H1 (cell line): ENCODE data around the gene NHSL2. TPM values are rescaled to one million over a fixed set of nuclear protein-coding genes. Genes with fewer than 3 reads are reported as not detected.

Experiments used
- CTCF ChIA-PET: fragments of 300-600 bp; sonication (Branson Sonifier 250); formaldehyde crosslinking; loops from one replicate; lab custom pipeline; 2021; ENCODE audit not compliant: partially characterized antibody; lab: Charles Lee
- POLR2A ChIA-PET: fragments of 300-600 bp; sonication (Branson Sonifier 250); formaldehyde crosslinking; loops from one replicate; lab custom pipeline; 2021; ENCODE audit warnings: inconsistent platforms; ENCODE audit not compliant: partially characterized antibody; lab: Charles Lee
- DNase-seq, 2 experiments: peaks; one replicate each; pipeline versions ENCODE4 v3.0.0 to v3.0.0-alpha.2; 2010 to 2022; ENCODE audit warnings: low spot score in 2 of 2, low read depth in 1 of 2, mixed read lengths in 1 of 2
- FAIRE-seq: peaks from 2 replicates; lab custom pipeline; 2011; peaks lifted over from hg19 to GRCh38; lab: Jason Lieb, UNC
- H2AFZ ChIP-seq: 2 replicates; pipeline ENCODE4 v1.8.1; 2012; ENCODE audit warnings: low read length, inconsistent platforms
- H2AK5ac ChIP-seq: 2 replicates; pipeline ENCODE4 v1.6.1; 2013; ENCODE audit warnings: low read depth, low read length
- H2BK120ac ChIP-seq: replicated peaks from 2 replicates; pipeline ENCODE3; 2013; ENCODE audit warnings: low read depth, low read length, inconsistent platforms
- H2BK12ac ChIP-seq: 2 replicates; pipeline ENCODE4 v1.6.1; 2013; ENCODE audit warnings: low read depth, low read length
- H2BK15ac ChIP-seq: 2 replicates; pipeline ENCODE4 v1.6.1; 2013; ENCODE audit warnings: low read length
- H2BK20ac ChIP-seq: 2 replicates; pipeline ENCODE4 v1.6.1; 2013; ENCODE audit warnings: low read length
- H2BK5ac ChIP-seq: 2 replicates; pipeline ENCODE4 v1.6.1; 2013; ENCODE audit warnings: low read depth, low read length
- H3K14ac ChIP-seq: 2 replicates; pipeline ENCODE4 v1.6.1; 2013; ENCODE audit warnings: inconsistent platforms; ENCODE audit not compliant: insufficient read length
- H3K18ac ChIP-seq: 2 replicates; pipeline ENCODE4 v1.6.1; 2013; ENCODE audit warnings: low read length; ENCODE audit errors: extremely low read depth
- H3K23ac ChIP-seq: 2 replicates; pipeline ENCODE4 v1.6.1; 2013; ENCODE audit warnings: inconsistent platforms; ENCODE audit not compliant: insufficient read length
- H3K23me2 ChIP-seq: 2 replicates; pipeline ENCODE4 v1.6.1; 2013; ENCODE audit warnings: low read depth, low read length
- H3K27ac ChIP-seq: 2 replicates; pipeline ENCODE4 v1.6.1; 2011; ENCODE audit warnings: low read depth, low read length, inconsistent platforms
- H3K27me3 ChIP-seq, 4 experiments: replicated peaks in 1 of 4; 1 replicate in 1 of 4; 2 replicates in 3 of 4; pipeline versions ENCODE4 v1.6.1 to v1.8.1; 2011 to 2013; ENCODE audit warnings: low read length in 3 of 4, mild to moderate bottlenecking in 3 of 4, inconsistent platforms in 2 of 4, mixed read lengths in 2 of 4, moderate library complexity in 1 of 4; ENCODE audit not compliant: control insufficient read depth in 3 of 4, insufficient read depth in 3 of 4; ENCODE audit errors: extremely low read depth in 1 of 4
- H3K36me3 ChIP-seq, 4 experiments: 2 replicates each; pipeline versions ENCODE4 v1.6.1 to v1.8.1; 2011 to 2013; ENCODE audit warnings: mild to moderate bottlenecking in 4 of 4, low read length in 3 of 4, moderate library complexity in 2 of 4, control low read depth in 1 of 4, inconsistent platforms in 1 of 4; ENCODE audit not compliant: insufficient read depth in 4 of 4, control insufficient read depth in 2 of 4
- H3K4ac ChIP-seq: replicated peaks from 2 replicates; pipeline ENCODE3; 2013; ENCODE audit warnings: low read length, low read depth, mixed read lengths, inconsistent platforms; ENCODE audit not compliant: insufficient read length
- H3K4me1 ChIP-seq, 4 experiments: replicated peaks in 1 of 4; 1 replicate in 1 of 4; 2 replicates in 3 of 4; pipeline versions ENCODE4 v1.6.1 to v1.8.1; 2011 to 2013; ENCODE audit warnings: low read length in 3 of 4, inconsistent platforms in 2 of 4, mixed read lengths in 1 of 4; ENCODE audit not compliant: insufficient read depth in 4 of 4, control insufficient read depth in 3 of 4
- H3K4me2 ChIP-seq, 2 experiments: 2 replicates each; pipeline versions ENCODE4 v1.6.1 to v1.8.1; 2011 to 2013; ENCODE audit warnings: low read depth in 2 of 2, low read length in 2 of 2, control low read depth in 1 of 2, inconsistent platforms in 1 of 2, mild to moderate bottlenecking in 1 of 2; ENCODE audit not compliant: insufficient read depth in 1 of 2
- H3K4me3 ChIP-seq, 4 experiments: fragments of 200-600, 300-600 bp in 1 of 4; sonication (generic), shearing (Covaris generic), sonication (Bioruptor Twin) in 1 of 4; 2 replicates each; pipeline versions ENCODE4 v1.5.1 to v1.8.1; 2011 to 2016; ENCODE audit warnings: low read length in 4 of 4, low read depth in 3 of 4, control low read depth in 2 of 4, inconsistent platforms in 2 of 4, mild to moderate bottlenecking in 2 of 4, mixed read lengths in 1 of 4, moderate library complexity in 1 of 4; ENCODE audit not compliant: insufficient read depth in 2 of 4; ENCODE audit errors: extremely low read depth in 1 of 4
- H3K56ac ChIP-seq: replicated peaks from 2 replicates; pipeline ENCODE3; 2013; ENCODE audit warnings: low read depth, mild to moderate bottlenecking, mixed read lengths, low read length, inconsistent platforms; ENCODE audit not compliant: insufficient read length
- H3K79me1 ChIP-seq: 2 replicates; pipeline ENCODE4 v1.6.1; 2013; ENCODE audit warnings: low read depth, low read length, control low read depth
- H3K79me2 ChIP-seq, 2 experiments: 2 replicates each; pipeline versions ENCODE4 v1.6.1 to v1.8.1; 2012 to 2013; ENCODE audit warnings: low read length in 2 of 2, mild to moderate bottlenecking in 2 of 2, inconsistent platforms in 1 of 2; ENCODE audit not compliant: insufficient read depth in 2 of 2, control insufficient read depth in 1 of 2
- H3K9ac ChIP-seq, 4 experiments: replicated peaks in 1 of 4; 1 replicate in 1 of 4; 2 replicates in 3 of 4; pipeline versions ENCODE4 v1.6.1 to v1.8.1; 2011 to 2013; ENCODE audit warnings: low read depth in 3 of 4, low read length in 3 of 4, control low read depth in 2 of 4, mild to moderate bottlenecking in 2 of 4, moderate library complexity in 2 of 4, inconsistent platforms in 1 of 4; ENCODE audit errors: extremely low read depth in 1 of 4
- H3K9me3 ChIP-seq, 2 experiments: 2 replicates each; pipeline versions ENCODE4 v1.6.1 to v1.8.1; 2012 to 2013; ENCODE audit warnings: mild to moderate bottlenecking in 2 of 2, moderate library complexity in 2 of 2, control low read depth in 1 of 2, inconsistent platforms in 1 of 2, low read depth in 1 of 2, low read length in 1 of 2, mixed read lengths in 1 of 2; ENCODE audit not compliant: insufficient read depth in 2 of 2
- H4K20me1 ChIP-seq, 2 experiments: replicated peaks in 1 of 2; 2 replicates each; pipeline versions ENCODE3 to v1.8.1; 2011 to 2013; ENCODE audit warnings: inconsistent platforms in 2 of 2, low read length in 2 of 2, mild to moderate bottlenecking in 1 of 2; ENCODE audit not compliant: insufficient read depth in 2 of 2, control insufficient read depth in 1 of 2
- H4K5ac ChIP-seq: 2 replicates; pipeline ENCODE4 v1.6.1; 2013; ENCODE audit warnings: low read length, low read depth, mixed read lengths, inconsistent platforms; ENCODE audit not compliant: insufficient read length
- H4K8ac ChIP-seq: 2 replicates; pipeline ENCODE4 v1.8.0; 2013; ENCODE audit warnings: mild to moderate bottlenecking, moderate library complexity, low read length, inconsistent platforms; ENCODE audit not compliant: insufficient read depth; ENCODE audit errors: extremely low read depth
- H4K91ac ChIP-seq: replicated peaks from 2 replicates; pipeline ENCODE3; 2013; ENCODE audit warnings: low read length, mixed read lengths, inconsistent platforms; ENCODE audit not compliant: insufficient read length
- BRCA1 ChIP-seq: IDR thresholded peaks from 2 replicates; pipeline ENCODE4 v1.6.1; 2012; ENCODE audit warnings: low read depth, low read length, improper control_type of control experiment
- EZH2 ChIP-seq: fragments of 200-600 bp; sonication (generic); IDR thresholded peaks from 2 replicates; pipeline ENCODE4 v1.7.1; 2012; ENCODE audit warnings: low read depth, mild to moderate bottlenecking, moderate library complexity, low read length, inconsistent platforms; ENCODE audit not compliant: severe bottlenecking
- KDM1A ChIP-seq: fragments of 200-600, 300-600 bp; sonication (generic); IDR thresholded peaks from 2 replicates; pipeline ENCODE4 v1.7.1; 2016; ENCODE audit warnings: mild to moderate bottlenecking, low read length, borderline replicate concordance
- MAFK ChIP-seq: IDR thresholded peaks from 2 replicates; pipeline ENCODE4 v1.6.1; 2012; ENCODE audit warnings: low read depth, mild to moderate bottlenecking, improper control_type of control experiment, low read length
- POLR2AphosphoS5 ChIP-seq: IDR thresholded peaks from 2 replicates; pipeline ENCODE4 v1.6.1; 2011; ENCODE audit warnings: low read depth, low read length
- RXRA ChIP-seq: IDR thresholded peaks from 2 replicates; pipeline ENCODE4 v1.6.1; 2011; ENCODE audit warnings: low read depth, mild to moderate bottlenecking, low read length, moderate library complexity; ENCODE audit not compliant: insufficient read depth
- SP2 ChIP-seq: IDR thresholded peaks from 2 replicates; pipeline ENCODE4 v1.6.1; 2012; ENCODE audit warnings: mild to moderate bottlenecking, low read length, inconsistent platforms
- WGBS, 2 experiments: shearing (Covaris generic) in 1 of 2; methylation state at CpG; one replicate each; pipeline versions ENCODE4 v1.1.6 to v1.1.7; 2013 to 2015; ENCODE audit warnings: low lambda C conversion rate in 2 of 2, mixed read lengths in 2 of 2, inconsistent platforms in 1 of 2, low coverage in 1 of 2, missing lambda C conversion rate in 1 of 2; ENCODE audit not compliant: insufficient replicate concordance in 2 of 2, insufficient coverage in 1 of 2, insufficient read length in 1 of 2; ENCODE audit errors: extremely low coverage in 1 of 2, missing lambda C conversion rate in 1 of 2; 5-methylcytosine and 5-hydroxymethylcytosine counted together
- polyA plus RNA-seq, 7 experiments: library from polyadenylated mRNA; depleted of rRNA in 3 of 7; stranded (reverse) in 5 of 7; unstranded in 2 of 7; fragments of >200 nt in 5 of 7; fragments of 200-250 nt in 2 of 7; gene quantifications; 1 replicate in 5 of 7; 2 replicates in 1 of 7; 4 replicates in 1 of 7; pipeline versions ENCODE4 v1.2.1 to v1.2.3, GENCODE V29; 2011 to 2013; ENCODE audit warnings: missing spikeins in 2 of 7, mixed read lengths in 2 of 7
- total RNA-seq: library from RNA; stranded (reverse); fragmentation: NEBNext Ultra II Directional; extraction: Animal tissue kit (Norgen Biotek cat#: 25700); gene quantifications from 2 replicates; pipeline ENCODE4 v1.2.1, GENCODE V29; 2021
- TF ChIP-seq, protein P1 (sequence below): IDR thresholded peaks from 2 replicates; pipeline ENCODE4 v1.6.1; 2012; ENCODE audit warnings: inconsistent platforms
- TF ChIP-seq, protein P2 (sequence below), 3 experiments: IDR thresholded peaks; 1 replicate in 2 of 3; 2 replicates in 1 of 3; pipeline versions ENCODE4 v1.5.1 to v1.6.1; 2011; ENCODE audit warnings: low read length in 3 of 3, mild to moderate bottlenecking in 3 of 3, inconsistent platforms in 2 of 3, low read depth in 1 of 3, moderate library complexity in 1 of 3; ENCODE audit not compliant: insufficient read depth in 1 of 3; ENCODE audit errors: control extremely low read depth in 1 of 3

NHSL2 gene
- total and polyA plus RNA-seq, 2 of the 8 experiments (the other 6 are each of a cell fraction or from before 2014, with no cell fraction given), result 3.7 to 7.2 TPM

DNA sequence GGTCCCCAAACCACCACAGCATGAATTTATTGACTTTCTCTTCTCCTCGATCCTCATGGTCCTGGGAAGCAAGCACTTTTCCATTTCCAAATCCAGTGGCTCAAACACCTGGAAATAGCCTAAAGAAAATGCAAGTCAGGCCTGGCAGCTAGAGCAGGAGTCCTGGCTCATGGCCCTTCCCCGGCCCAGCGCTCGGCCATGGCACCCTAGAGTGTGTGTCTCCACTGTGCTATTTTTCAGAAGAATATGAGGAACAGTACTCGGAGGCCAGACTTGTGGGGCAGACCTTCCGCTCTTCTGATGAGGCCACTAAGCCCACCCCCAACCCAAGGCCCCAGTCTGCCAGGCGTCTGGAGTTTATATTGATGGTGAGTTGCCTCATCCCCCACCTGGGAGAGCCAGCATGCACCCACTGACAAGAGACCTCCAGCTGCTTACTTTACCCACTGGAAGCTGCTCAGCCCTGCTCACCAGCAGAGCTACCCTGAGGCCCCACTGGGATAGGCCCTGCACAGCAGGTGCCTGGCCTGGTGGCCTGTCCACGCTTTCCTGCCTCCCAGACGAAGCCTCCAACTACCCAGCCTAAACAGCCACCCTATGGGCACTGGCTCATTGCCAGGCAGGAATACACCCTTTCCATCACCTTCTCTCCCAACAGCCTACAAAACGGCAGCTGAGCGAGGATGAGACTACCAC, 223.4 kb downstream of the NHSL2 start:
- Histone ChIP-seq H3K4me2 (no peak overlapping the region), H3K14ac (no peak overlapping the region), H3K4ac (no peak overlapping the region), H4K91ac (no peak overlapping the region), H3K4me3 (no peak overlapping the region), H3K27ac (no peak overlapping the region), H4K20me1 (peaks cover 3 to 10% of the 10 kb centered on the region in 2 experiments), H3K79me2 (no peaks in the 10 kb centered on the region), H3K79me1 (no peaks in the 10 kb centered on the region), H2BK15ac (no peak overlapping the region), H3K23ac (no peak overlapping the region), H3K36me3 (no peaks in the 10 kb centered on the region; a peak in 2 of 8 replicates), H2BK120ac (no peak overlapping the region), H4K5ac (no peak overlapping the region), H3K27me3 (peaks cover 12 to 39% (median 32%) of the 10 kb centered on the region in 4 experiments), H2AFZ (no peak overlapping the region), H2BK5ac (no peak overlapping the region), H3K9ac (no peak overlapping the region), H3K18ac (no peak overlapping the region), H2BK20ac (no peak overlapping the region), H3K4me1 (peaks cover 0 to 4% (median 1%) of the 10 kb centered on the region in 4 experiments; a peak in 4 of 7 replicates), H3K9me3 (peaks cover 0 to 4% of the 10 kb centered on the region in 2 experiments; a peak in 1 of 4 replicates), H3K23me2 (peaks cover 5% of the 10 kb centered on the region; the same call in 1 of the 2 replicates), H3K56ac (no peak overlapping the region), H4K8ac (no peak overlapping the region), H2BK12ac (no peak overlapping the region), H2AK5ac (no peak overlapping the region)
- WGBS, 2 experiments, result 92% methylated on average over 6 of the region's 11 CpGs; no CpG with 5 or more reads in 1 of the 2 experiments
- ChIA-PET CTCF (no interaction called here), POLR2A (no interaction called here)
- FAIRE-seq (no peak), DNase-seq (no peak)
- no peak for TF ChIP-seq EZH2
- TF ChIP-seq POLR2AphosphoS5, result no peak
- TF ChIP-seq MAFK, result no peak
- TF ChIP-seq BRCA1, result no peak
- TF ChIP-seq, protein P1, sequence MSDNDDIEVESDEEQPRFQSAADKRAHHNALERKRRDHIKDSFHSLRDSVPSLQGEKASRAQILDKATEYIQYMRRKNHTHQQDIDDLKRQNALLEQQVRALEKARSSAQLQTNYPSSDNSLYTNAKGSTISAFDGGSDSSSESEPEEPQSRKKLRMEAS, result no peak
- no peak for TF ChIP-seq SP2
- no peak for TF ChIP-seq KDM1A
- TF ChIP-seq RXRA, result no peak
- TF ChIP-seq, protein P2, sequence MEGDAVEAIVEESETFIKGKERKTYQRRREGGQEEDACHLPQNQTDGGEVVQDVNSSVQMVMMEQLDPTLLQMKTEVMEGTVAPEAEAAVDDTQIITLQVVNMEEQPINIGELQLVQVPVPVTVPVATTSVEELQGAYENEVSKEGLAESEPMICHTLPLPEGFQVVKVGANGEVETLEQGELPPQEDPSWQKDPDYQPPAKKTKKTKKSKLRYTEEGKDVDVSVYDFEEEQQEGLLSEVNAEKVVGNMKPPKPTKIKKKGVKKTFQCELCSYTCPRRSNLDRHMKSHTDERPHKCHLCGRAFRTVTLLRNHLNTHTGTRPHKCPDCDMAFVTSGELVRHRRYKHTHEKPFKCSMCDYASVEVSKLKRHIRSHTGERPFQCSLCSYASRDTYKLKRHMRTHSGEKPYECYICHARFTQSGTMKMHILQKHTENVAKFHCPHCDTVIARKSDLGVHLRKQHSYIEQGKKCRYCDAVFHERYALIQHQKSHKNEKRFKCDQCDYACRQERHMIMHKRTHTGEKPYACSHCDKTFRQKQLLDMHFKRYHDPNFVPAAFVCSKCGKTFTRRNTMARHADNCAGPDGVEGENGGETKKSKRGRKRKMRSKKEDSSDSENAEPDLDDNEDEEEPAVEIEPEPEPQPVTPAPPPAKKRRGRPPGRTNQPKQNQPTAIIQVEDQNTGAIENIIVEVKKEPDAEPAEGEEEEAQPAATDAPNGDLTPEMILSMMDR (IDR thresholded peaks at IDR 0.05; ENCODE audit: control extremely low read depth in 1 of 3, insufficient read depth in 1 of 3, low read depth in 1 of 3, low read length in 3 of 3), result no peak
